Measurements from ENCODE around the gene TBCD. TPM values are rescaled to one million over a fixed set of nuclear protein-coding genes. Genes with fewer than 3 reads are reported as not detected.

Gene TBCD
- total RNA-seq, 1 experiment from 2014 or later = 129 TPM

DNA sequence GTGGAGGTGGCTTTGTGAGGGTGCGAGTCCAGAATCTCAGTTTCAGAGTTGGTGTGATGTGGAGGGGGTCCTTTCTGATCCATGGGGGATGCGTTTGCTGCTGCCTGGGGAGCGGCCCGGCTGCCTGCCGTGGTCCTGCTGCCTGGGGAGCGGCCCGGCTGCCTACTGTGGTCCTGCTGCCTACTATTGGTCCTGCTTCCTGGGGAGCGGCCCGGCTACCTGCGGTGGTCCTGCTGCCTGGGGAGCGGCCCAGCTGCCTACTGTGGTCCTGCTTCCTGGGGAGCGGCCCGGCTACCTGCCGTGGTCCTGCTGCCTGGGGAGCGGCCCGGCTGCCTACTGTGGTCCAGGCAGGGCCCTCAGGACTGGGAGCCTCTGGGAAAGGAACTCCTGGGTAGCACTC, 149.5 kb downstream of the TBCD start:
- no peaks in the 10 kb centered on the region; a peak in 1 of 5 replicates for H3K9me3 Mint-ChIP-seq
- Histone ChIP-seq H3K4ac (ENCODE audit: low read depth, low read length) (no peak overlapping the region), H3K18ac (ENCODE audit: insufficient read length, low read depth, low read length) (no peak overlapping the region), H2AK5ac (ENCODE audit: insufficient read length, low read length) (no peak overlapping the region), H3K56ac (ENCODE audit: insufficient read length, low read depth, low read length) (no peak overlapping the region), H4K8ac (replicated peaks; ENCODE audit: insufficient read length, low read depth, low read length) (no peak overlapping the region), H3K9me3 (ENCODE audit: control insufficient read depth, low read depth, low read length) (no peaks in the 10 kb centered on the region), H2BK15ac (ENCODE audit: low read depth, low read length) (no peak overlapping the region), H4K91ac (ENCODE audit: insufficient read length, low read depth, low read length) (no peak overlapping the region), H3T11ph (ENCODE audit: low read length) (no peak overlapping the region), H3K4me1 (ENCODE audit: insufficient read depth, low read length) (no peaks in the 10 kb centered on the region), H2BK20ac (ENCODE audit: low read depth, low read length, poor library complexity, severe bottlenecking) (no peak overlapping the region), H4K20me1 (ENCODE audit: control insufficient read depth, insufficient read depth, insufficient read length) (no peaks in the 10 kb centered on the region), H3K27ac (ENCODE audit: insufficient read length, low read depth, low read length) (no peak overlapping the region), H4K5ac (ENCODE audit: insufficient read length, low read depth, low read length) (no peak overlapping the region), H2BK5ac (ENCODE audit: insufficient read length, low read length) (no peak overlapping the region), H3K14ac (ENCODE audit: insufficient read depth, low read length) (no peak overlapping the region; the same call in 1 of the 2 replicates), H3K79me2 (ENCODE audit: insufficient read depth, low read length) (no peaks in the 10 kb centered on the region; the same call in 1 of the 2 replicates), H3K4me2 (ENCODE audit: insufficient read depth, insufficient read length, low read length) (no peak overlapping the region), H3K23me2 (ENCODE audit: insufficient read length, low read depth, low read length, poor library complexity, severe bottlenecking) (no peaks in the 10 kb centered on the region), H3K9ac (ENCODE audit: extremely low read depth, insufficient read length, low read length) (no peak overlapping the region), H3K27me3 (ENCODE audit: insufficient read depth, low read length) (no peaks in the 10 kb centered on the region), H2AFZ (ENCODE audit: low read length) (no peak overlapping the region), H2BK12ac (ENCODE audit: insufficient read length, low read depth, low read length) (no peak overlapping the region), H3K23ac (ENCODE audit: insufficient read length, low read depth, low read length) (no peak overlapping the region), H2BK120ac (ENCODE audit: low read depth, low read length, poor library complexity, severe bottlenecking) (no peak overlapping the region), H3K79me1 (ENCODE audit: insufficient read depth, low read depth, low read length, poor library complexity, severe bottlenecking) (no peaks in the 10 kb centered on the region)
- TF ChIP-seq, protein P1, sequence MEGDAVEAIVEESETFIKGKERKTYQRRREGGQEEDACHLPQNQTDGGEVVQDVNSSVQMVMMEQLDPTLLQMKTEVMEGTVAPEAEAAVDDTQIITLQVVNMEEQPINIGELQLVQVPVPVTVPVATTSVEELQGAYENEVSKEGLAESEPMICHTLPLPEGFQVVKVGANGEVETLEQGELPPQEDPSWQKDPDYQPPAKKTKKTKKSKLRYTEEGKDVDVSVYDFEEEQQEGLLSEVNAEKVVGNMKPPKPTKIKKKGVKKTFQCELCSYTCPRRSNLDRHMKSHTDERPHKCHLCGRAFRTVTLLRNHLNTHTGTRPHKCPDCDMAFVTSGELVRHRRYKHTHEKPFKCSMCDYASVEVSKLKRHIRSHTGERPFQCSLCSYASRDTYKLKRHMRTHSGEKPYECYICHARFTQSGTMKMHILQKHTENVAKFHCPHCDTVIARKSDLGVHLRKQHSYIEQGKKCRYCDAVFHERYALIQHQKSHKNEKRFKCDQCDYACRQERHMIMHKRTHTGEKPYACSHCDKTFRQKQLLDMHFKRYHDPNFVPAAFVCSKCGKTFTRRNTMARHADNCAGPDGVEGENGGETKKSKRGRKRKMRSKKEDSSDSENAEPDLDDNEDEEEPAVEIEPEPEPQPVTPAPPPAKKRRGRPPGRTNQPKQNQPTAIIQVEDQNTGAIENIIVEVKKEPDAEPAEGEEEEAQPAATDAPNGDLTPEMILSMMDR (conservative IDR thresholded peaks at IDR 0.05) = no peak
- peaks cover 36 to 74% (median 55%) of the 10 kb centered on the region in 3 experiments for H3K36me3 Mint-ChIP-seq (ENCODE audit: insufficient read depth in 1 of 3, low read depth in 3 of 3)
- H3K4me3 Mint-ChIP-seq = no peak overlapping the region
- WGBS (ENCODE audit: extremely low coverage, insufficient read length, low lambda C conversion rate) = no CpG with 5 or more reads among the region's 16 CpGs
- no peak for DNase-seq
- H3K27me3 Mint-ChIP-seq (ENCODE audit: low read depth) = no peaks in the 10 kb centered on the region
- H3K4me1 Mint-ChIP-seq = no peaks in the 10 kb centered on the region
- H3K27ac Mint-ChIP-seq = peak overlapping the region in 2 of 3 experiments; percentile 76 to 93; a peak in 4 of 7 replicates
